CD4-positive, alpha-beta T cell treated with Interferon alpha-2 for 1 hour (primary cell): Measurements from ENCODE around the gene WFIKKN2.
A peak's percentile ranks its signal among the peaks of the same experiment; 100 is the strongest.

Source experiments
- DNase-seq, 2 donors: peaks; one replicate each; pipeline ENCODE4 v3.0.0-alpha.2; 2020 to 2022

WFIKKN2 gene

DNA sequence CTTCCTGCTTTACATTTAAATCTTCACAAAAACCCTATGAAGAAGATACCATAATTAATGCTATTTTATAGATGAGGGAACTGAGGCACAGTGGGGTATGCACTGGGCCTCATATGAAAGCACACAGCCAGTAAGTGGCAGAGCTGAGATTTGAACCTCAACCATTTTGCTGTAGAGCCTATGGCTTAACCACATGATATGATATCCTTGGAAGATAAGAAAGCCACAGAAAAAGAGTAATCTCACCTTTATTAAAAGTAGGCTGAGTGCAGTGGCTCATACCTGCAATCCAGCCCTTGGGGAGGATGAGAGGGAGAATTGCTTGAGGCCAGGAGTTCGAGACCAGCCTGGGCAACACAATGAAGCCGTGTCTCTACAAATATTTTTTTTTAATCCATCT, 45.8 kb downstream of the WFIKKN2 start:
- no peak for DNase-seq

DNA sequence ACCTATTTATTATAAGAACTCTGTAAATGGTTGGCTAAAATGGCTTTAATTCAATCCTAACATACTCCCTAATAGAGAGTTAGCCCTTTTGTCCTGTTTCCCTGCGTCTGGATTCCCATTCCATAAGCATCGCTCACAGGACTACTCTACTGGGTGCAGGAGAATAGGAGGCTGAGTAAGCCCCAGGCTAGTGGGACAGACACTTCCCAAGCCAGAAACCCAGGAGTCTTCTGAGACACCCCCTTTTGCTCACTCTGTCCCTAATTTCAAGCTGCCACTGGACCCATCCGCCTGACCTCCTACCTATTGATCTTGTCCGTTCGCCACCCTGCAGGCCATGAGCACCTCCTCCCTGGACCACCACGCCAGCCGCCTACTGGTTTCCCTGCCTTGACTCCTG, 47.5 kb downstream of the WFIKKN2 start:
- DNase-seq = no peak

DNA sequence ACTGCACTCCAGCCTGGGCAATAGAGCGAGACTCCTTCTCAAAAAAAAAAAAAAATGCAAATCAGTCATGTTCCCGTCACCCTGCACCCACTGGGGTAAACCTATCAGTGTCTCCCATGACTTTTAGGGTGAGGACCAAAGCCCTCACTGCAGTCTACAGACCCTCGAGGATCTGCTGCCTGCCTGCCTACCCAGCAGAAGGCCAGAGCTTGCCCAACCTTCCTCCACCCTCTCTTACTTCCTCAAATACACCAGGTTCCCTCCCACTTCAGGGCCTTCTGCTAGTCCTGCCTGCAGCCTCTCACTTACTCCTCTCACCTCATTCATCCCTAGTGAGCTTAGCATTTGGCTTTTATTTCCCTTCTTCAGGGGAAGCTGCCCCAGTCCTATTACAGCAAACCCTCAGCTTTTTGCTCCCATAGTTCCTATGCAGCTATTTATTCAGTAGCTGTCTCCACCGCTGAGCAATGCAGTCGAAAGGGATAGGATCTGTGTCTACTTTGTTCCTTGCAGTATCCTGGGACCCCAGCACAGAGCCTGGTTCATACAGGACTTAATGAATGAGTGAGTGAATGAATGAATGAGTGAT, 48.6 kb downstream of the WFIKKN2 start:
- peak in 1 of 2 donors; percentile 28 for DNase-seq

DNA sequence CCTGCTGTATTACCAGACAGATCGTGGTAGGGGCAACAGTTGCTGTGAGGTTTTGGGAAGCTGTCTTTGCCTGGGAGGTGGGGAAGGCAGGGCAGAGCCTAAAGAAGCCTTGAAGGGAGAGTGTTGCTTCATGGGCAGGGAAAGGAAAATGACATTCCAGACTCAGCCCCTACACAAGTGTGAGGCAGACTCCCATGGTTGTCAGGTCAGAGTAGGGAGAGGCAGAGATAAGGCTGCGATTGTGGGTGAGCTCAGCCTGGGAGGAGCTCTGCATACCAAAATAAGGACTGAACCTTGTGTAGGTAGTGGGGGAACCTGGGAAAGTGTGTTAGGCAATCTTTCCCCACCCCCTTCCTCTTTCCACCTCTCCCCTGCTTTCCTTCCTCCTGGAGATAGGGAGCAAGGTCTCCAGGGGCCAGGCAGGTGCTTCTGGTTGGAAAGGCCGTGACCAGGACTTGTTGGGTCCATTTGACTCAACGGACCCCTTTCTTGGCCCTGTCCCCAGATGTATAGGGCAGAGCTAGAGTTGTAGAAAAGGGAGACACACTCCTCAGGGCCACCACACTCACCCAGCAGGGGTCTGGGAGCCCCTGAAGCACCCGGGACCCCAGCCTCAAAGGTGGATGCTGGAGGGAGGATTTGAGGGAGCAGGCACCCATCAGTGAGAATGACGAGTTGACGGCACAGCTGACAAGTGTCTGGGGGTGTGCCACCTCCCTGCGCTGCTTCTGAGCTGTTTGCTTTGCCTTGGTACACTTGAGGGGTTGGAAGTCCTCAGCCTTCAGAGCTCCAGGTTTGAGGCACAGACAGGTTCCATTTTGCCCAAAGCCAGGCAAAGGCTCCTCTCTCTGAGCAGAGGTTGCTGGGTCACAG, 49.3 kb downstream of the WFIKKN2 start:
- no peak for DNase-seq

DNA sequence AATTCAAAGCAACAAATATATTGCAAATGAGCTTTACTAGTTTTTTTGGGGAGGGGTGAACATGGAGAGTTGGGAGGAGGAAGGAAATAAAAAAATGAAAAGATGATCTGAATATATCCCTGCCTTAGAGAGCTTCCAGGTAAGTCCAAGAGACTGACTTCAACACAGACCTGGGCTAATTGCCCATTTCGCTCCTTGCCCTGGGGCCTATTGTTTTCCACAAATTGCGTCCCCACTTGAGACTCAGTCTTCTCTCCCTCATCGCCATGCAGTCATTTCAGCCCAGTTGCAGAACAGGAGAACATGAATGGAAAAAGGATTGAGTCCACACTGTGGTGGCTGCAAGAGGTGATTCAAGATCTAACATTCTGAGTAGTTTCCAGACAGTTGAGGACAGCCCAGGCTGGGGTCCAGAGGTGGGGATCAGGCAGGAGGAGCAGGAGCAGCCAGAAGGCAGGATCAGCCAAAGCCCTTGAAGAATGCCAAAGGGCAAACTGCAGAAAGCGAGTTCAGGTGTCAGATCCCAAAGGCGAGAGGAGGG, 52.4 kb downstream of the WFIKKN2 start:
- no peak for DNase-seq

DNA sequence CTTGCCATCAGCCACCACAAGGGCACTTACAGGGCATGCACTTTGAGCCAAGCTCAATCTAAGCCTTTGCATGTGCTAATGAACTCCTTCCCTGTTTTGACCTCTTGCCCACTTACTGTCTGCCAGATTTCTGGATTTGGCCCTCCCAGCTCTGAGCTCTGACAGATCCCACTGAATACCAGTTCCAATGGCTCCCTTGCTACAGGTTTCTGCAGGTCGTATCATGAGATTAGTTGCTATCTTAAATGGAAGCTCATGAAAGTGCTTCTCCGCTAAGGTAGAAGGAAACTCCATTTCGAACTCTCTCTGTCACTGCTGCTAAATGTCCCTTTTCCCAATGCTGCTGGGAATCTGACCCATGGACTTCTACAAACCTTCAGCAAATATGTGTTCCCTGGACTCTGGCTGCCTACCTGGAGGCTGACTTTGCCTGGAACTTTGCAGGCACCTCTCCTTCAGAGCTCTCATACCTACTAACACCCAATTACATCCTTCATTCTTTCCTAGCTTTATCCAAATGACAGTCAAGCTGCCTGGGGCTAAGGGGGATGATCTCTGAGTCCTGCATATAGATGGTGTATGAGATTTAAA, 54.2 kb downstream of the WFIKKN2 start:
- DNase-seq = no peak

DNA sequence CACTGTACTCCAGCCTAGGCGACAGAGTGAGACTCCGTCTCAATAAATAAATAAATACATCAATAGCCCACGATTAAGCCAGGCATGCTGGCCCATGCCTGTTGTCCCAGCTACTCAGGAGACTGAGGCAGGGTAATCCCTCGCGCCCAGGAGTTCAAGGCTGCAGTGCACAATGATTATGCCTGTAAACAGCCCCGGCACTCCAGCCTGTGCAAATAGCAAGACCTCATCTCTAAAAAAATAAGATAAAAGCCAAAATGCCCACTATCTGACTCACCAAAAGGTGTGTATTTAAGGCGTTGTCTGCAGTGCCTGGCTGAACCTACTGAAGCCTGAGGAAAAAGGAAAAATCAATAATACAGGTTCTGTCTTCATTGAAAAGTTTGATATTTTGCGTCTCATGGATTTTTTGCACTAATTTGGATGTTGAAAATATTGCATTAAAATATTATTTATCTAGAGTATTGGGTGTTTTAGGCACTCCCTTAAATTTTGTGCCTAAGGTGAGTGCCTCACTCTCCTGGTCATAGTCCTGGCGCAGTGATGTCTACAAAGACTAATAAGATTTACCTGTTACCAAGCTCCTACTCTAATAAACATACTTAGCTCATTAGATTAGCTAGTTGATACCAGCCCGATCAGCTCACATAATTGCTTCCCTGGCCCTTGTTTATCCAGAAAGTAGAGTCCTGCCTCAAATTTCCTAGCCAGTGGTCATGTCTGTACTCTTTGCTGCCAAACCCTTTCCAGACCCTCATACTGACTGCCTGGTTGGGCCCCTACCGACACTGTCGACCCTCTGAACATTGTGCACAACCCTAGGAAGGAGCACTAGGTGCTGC, 55.5 kb downstream of the WFIKKN2 start:
- no peak for DNase-seq

DNA sequence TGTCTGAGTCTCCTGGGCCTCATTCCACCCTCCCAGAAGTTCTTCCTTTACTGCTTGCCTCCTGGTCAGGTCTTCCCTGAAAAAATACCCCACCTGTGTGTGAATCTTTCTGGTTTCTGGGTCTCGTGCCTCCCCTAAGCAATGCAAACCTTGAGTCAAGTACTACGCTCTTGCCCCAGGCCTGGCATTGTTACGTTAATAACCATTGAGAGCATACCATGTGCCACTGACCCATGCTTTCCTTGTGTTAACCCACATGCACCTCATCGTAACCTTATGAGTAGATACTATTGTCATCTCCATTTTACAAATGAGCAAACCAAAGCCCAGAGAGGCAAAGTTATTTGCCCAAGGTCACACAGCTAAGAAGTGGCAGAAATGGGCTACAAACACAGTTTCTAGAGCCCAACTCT, 56.2 kb downstream of the WFIKKN2 start:
- DNase-seq = no peak
